H9 (cell line): Measurements from ENCODE around the gene RFX8. TPM values are rescaled to one million over a fixed set of nuclear protein-coding genes. Genes with fewer than 3 reads are reported as not detected.

Experiments used
- DNase-seq: peaks from one replicate; pipeline ENCODE4 v3.0.0-alpha.2; 2017
- H2AFZ ChIP-seq: one replicate; pipeline ENCODE4 v1.6.1; 2013; ENCODE audit warnings: mild to moderate bottlenecking, low read length, control low read depth, moderate library complexity
- H2AK5ac ChIP-seq: 2 replicates; pipeline ENCODE4 v1.6.1; 2013; ENCODE audit warnings: low read length, control low read depth, mixed read lengths; ENCODE audit not compliant: insufficient read length
- H2BK120ac ChIP-seq: one replicate; pipeline ENCODE4 v1.6.1; 2013; ENCODE audit warnings: low read depth, mild to moderate bottlenecking, low read length, control low read depth, inconsistent platforms; ENCODE audit not compliant: poor library complexity, severe bottlenecking
- H2BK12ac ChIP-seq: 2 replicates; pipeline ENCODE4 v1.6.1; 2013; ENCODE audit warnings: low read length, control low read depth, mixed read lengths, low read depth; ENCODE audit not compliant: insufficient read length
- H2BK15ac ChIP-seq: 2 replicates; pipeline ENCODE4 v1.6.1; 2013; ENCODE audit warnings: low read depth, low read length, control low read depth
- H2BK20ac ChIP-seq: one replicate; pipeline ENCODE4 v1.6.1; 2013; ENCODE audit warnings: low read depth, mild to moderate bottlenecking, low read length, control low read depth, inconsistent platforms; ENCODE audit not compliant: poor library complexity, severe bottlenecking
- H2BK5ac ChIP-seq: 2 replicates; pipeline ENCODE4 v1.6.1; 2013; ENCODE audit warnings: low read length, control low read depth, mixed read lengths; ENCODE audit not compliant: insufficient read length
- H3K14ac ChIP-seq: 2 replicates; pipeline ENCODE4 v1.6.1; 2013; ENCODE audit warnings: low read length, control low read depth; ENCODE audit not compliant: insufficient read depth
- H3K18ac ChIP-seq: 2 replicates; pipeline ENCODE4 v1.6.1; 2013; ENCODE audit warnings: low read depth, mild to moderate bottlenecking, mixed read lengths, low read length, control low read depth; ENCODE audit not compliant: insufficient read length
- H3K23ac ChIP-seq: 2 replicates; pipeline ENCODE4 v1.6.1; 2013; ENCODE audit warnings: low read length, control low read depth, mixed read lengths, low read depth; ENCODE audit not compliant: insufficient read length
- H3K23me2 ChIP-seq: 2 replicates; pipeline ENCODE4 v1.6.1; 2013; ENCODE audit warnings: low read depth, mild to moderate bottlenecking, mixed read lengths, low read length, control low read depth; ENCODE audit not compliant: insufficient read length, poor library complexity, severe bottlenecking
- H3K27ac ChIP-seq: 2 replicates; pipeline ENCODE4 v1.5.1; 2013; ENCODE audit warnings: low read length, control low read depth, mixed read lengths, low read depth; ENCODE audit not compliant: insufficient read length
- H3K27me3 ChIP-seq: 2 replicates; pipeline ENCODE4 v1.6.1; 2013; ENCODE audit warnings: low read length, control low read depth, inconsistent platforms; ENCODE audit not compliant: insufficient read depth
- H3K4ac ChIP-seq: 2 replicates; pipeline ENCODE4 v1.6.1; 2013; ENCODE audit warnings: low read depth, mild to moderate bottlenecking, control low read depth, inconsistent platforms, low read length, moderate library complexity
- H3K4me1 ChIP-seq: 2 replicates; pipeline ENCODE4 v1.6.1; 2013; ENCODE audit warnings: low read length, control low read depth, inconsistent platforms; ENCODE audit not compliant: insufficient read depth
- H3K4me2 ChIP-seq: 2 replicates; pipeline ENCODE4 v1.6.1; 2013; ENCODE audit warnings: low read length, control low read depth, mixed read lengths; ENCODE audit not compliant: insufficient read length, insufficient read depth
- H3K56ac ChIP-seq: 2 replicates; pipeline ENCODE4 v1.6.1; 2013; ENCODE audit warnings: low read depth, mild to moderate bottlenecking, mixed read lengths, low read length, control low read depth; ENCODE audit not compliant: insufficient read length
- H3K79me1 ChIP-seq: 2 replicates; pipeline ENCODE4 v1.6.1; 2013; ENCODE audit warnings: low read depth, mild to moderate bottlenecking, moderate library complexity, low read length, control low read depth, inconsistent platforms; ENCODE audit not compliant: insufficient read depth, poor library complexity, severe bottlenecking
- H3K79me2 ChIP-seq: 2 replicates; pipeline ENCODE4 v1.6.1; 2013; ENCODE audit warnings: low read length, control low read depth, inconsistent platforms; ENCODE audit not compliant: insufficient read depth
- H3K9ac ChIP-seq: 2 replicates; pipeline ENCODE4 v1.6.1; 2013; ENCODE audit warnings: low read length, control low read depth, mixed read lengths; ENCODE audit not compliant: insufficient read length; ENCODE audit errors: extremely low read depth
- H3K9me3 ChIP-seq: one replicate; pipeline ENCODE4 v1.6.1; 2013; ENCODE audit warnings: low read depth, low read length, inconsistent platforms; ENCODE audit not compliant: control insufficient read depth
- H3T11ph ChIP-seq: one replicate; pipeline ENCODE4 v1.6.1; 2013; ENCODE audit warnings: mild to moderate bottlenecking, low read length, control low read depth, inconsistent platforms
- H4K20me1 ChIP-seq: one replicate; pipeline ENCODE4 v1.6.1; 2013; ENCODE audit not compliant: control insufficient read depth, insufficient read length, insufficient read depth
- H4K5ac ChIP-seq: 2 replicates; pipeline ENCODE4 v1.6.1; 2013; ENCODE audit warnings: low read depth, mild to moderate bottlenecking, mixed read lengths, low read length, control low read depth; ENCODE audit not compliant: insufficient read length
- H4K8ac ChIP-seq: replicated peaks from 2 replicates; pipeline ENCODE4 v1.6.1; 2013; ENCODE audit warnings: low read length, control low read depth, mixed read lengths, low read depth; ENCODE audit not compliant: insufficient read length
- H4K91ac ChIP-seq: 2 replicates; pipeline ENCODE4 v1.6.1; 2013; ENCODE audit warnings: low read depth, mild to moderate bottlenecking, moderate library complexity, mixed read lengths, low read length, control low read depth; ENCODE audit not compliant: insufficient read length
- H3K27ac Mint-ChIP-seq, 3 experiments: 2 replicates in 2 of 3; 3 replicates in 1 of 3; pipeline ENCODE4 v1.8.0; 2020 to 2021; ENCODE audit warnings: mixed read lengths in 3 of 3, mild to moderate bottlenecking in 1 of 3, moderate library complexity in 1 of 3
- H3K27me3 Mint-ChIP-seq: 2 replicates; pipeline ENCODE4 v1.8.0; 2021; ENCODE audit warnings: low read depth, mild to moderate bottlenecking, moderate library complexity, mixed read lengths
- H3K36me3 Mint-ChIP-seq, 3 experiments: 2 replicates in 2 of 3; 3 replicates in 1 of 3; pipeline ENCODE4 v1.8.0; 2020 to 2021; ENCODE audit warnings: low read depth in 3 of 3, mixed read lengths in 3 of 3; ENCODE audit not compliant: insufficient read depth in 1 of 3
- H3K4me1 Mint-ChIP-seq, 2 experiments: 2 replicates each; pipeline ENCODE4 v1.8.0; 2020; ENCODE audit warnings: mixed read lengths in 2 of 2
- H3K4me3 Mint-ChIP-seq, 2 experiments: 2 replicates in 1 of 2; 3 replicates in 1 of 2; pipeline ENCODE4 v1.8.0; 2020 to 2021; ENCODE audit warnings: mild to moderate bottlenecking in 2 of 2, mixed read lengths in 2 of 2, moderate library complexity in 1 of 2
- H3K9me3 Mint-ChIP-seq, 2 experiments: 2 replicates in 1 of 2; 3 replicates in 1 of 2; pipeline ENCODE4 v1.8.0; 2020; ENCODE audit warnings: mild to moderate bottlenecking in 2 of 2, mixed read lengths in 2 of 2, moderate library complexity in 1 of 2
- CTCF ChIP-seq: fragments of 200-600 bp; sonication (generic); conservative IDR thresholded peaks from 3 replicates; pipeline ENCODE4 v1.8.0; 2021; ENCODE audit warnings: antibody characterized with exemption, mild to moderate bottlenecking
- WGBS: extraction: QIAGEN DNeasy Blood & Tissue Kit; methylation state at CpG from one replicate; pipeline ENCODE4 v1.1.7; 2013; ENCODE audit warnings: missing lambda C conversion rate, low lambda C conversion rate, mixed read lengths; ENCODE audit not compliant: insufficient read length; ENCODE audit errors: extremely low coverage; 5-methylcytosine and 5-hydroxymethylcytosine counted together
- total RNA-seq: library from RNA; stranded (reverse); gene quantifications from 2 replicates; pipeline ENCODE4 v1.2.1, GENCODE V29; 2021

The RFX8 gene
- total RNA-seq, 1 experiment from 2014 or later, result 0.22 TPM

GRCh38 chr2:101500860-101501259 is 25.9 kb upstream of the RFX8 start:
- H2BK20ac ChIP-seq, result no peak overlapping the region
- no peaks in the 10 kb centered on the region for H3K27me3 ChIP-seq
- no peak for DNase-seq
- H3K9ac ChIP-seq, result no peak overlapping the region
- H3K56ac ChIP-seq, result no peak overlapping the region
- H2BK15ac ChIP-seq, result no peak overlapping the region
- no peaks in the 10 kb centered on the region for H3K79me2 ChIP-seq
- H3K79me1 ChIP-seq, result no peaks in the 10 kb centered on the region
- H3K14ac ChIP-seq, result no peak overlapping the region
- no peak overlapping the region for H2AFZ ChIP-seq
- WGBS, result no CpG with 5 or more reads among the region's 5 CpGs
- H3K27me3 Mint-ChIP-seq, result no peaks in the 10 kb centered on the region
- H3K23ac ChIP-seq, result no peak overlapping the region
- H3K4me2 ChIP-seq, result no peak overlapping the region
- H3K4ac ChIP-seq, result no peak overlapping the region
- H3K4me3 Mint-ChIP-seq, result no peak overlapping the region
- H4K8ac ChIP-seq, result no peak overlapping the region
- H3K36me3 Mint-ChIP-seq, result no peaks in the 10 kb centered on the region
- no peaks in the 10 kb centered on the region for H3K23me2 ChIP-seq
- H3K9me3 ChIP-seq, result no peaks in the 10 kb centered on the region
- no peak overlapping the region for H4K91ac ChIP-seq
- H3K18ac ChIP-seq, result no peak overlapping the region
- H3K9me3 Mint-ChIP-seq, result no peaks in the 10 kb centered on the region
- no peak for TF ChIP-seq CTCF
- H2AK5ac ChIP-seq, result no peak overlapping the region
- H2BK5ac ChIP-seq, result no peak overlapping the region
- H2BK120ac ChIP-seq, result no peak overlapping the region
- no peak overlapping the region for H3K27ac ChIP-seq
- H4K20me1 ChIP-seq, result no peaks in the 10 kb centered on the region
- no peak overlapping the region for H2BK12ac ChIP-seq
- no peaks in the 10 kb centered on the region for H3K4me1 ChIP-seq
- no peak overlapping the region for H3T11ph ChIP-seq
- H3K4me1 Mint-ChIP-seq, result peaks cover 0 to 3% of the 10 kb centered on the region in 2 experiments; a peak in 1 of 4 replicates
- H4K5ac ChIP-seq, result no peak overlapping the region
- H3K27ac Mint-ChIP-seq, result no peak overlapping the region
